NCI-H128 (cell line): Measurements from ENCODE around the gene TGFB1I1.

Experiments used
- DNase-seq: peaks from one replicate; lab custom pipeline; 2025; ENCODE audit not compliant: unreplicated experiment; lab: John Stamatoyannopoulos, UW

Gene TGFB1I1

GRCh38 chr16:31451681-31452351 lies 20.1 kb upstream of the TGFB1I1 start:
- no peak for DNase-seq

GRCh38 chr16:31452631-31453106 lies 19.3 kb upstream of the TGFB1I1 start:
- DNase-seq = no peak

- no peak for DNase-seq
These were observed 18.4 kb upstream of the TGFB1I1 start for GRCh38 chr16:31453255-31454204.

GRCh38 chr16:31455601-31456314 lies 16.2 kb upstream of the TGFB1I1 start:
- DNase-seq = no peak

- no peak for DNase-seq
These were observed 15.0 kb upstream of the TGFB1I1 start for GRCh38 chr16:31456988-31457360.

GRCh38 chr16:31458073-31458843 lies 13.7 kb upstream of the TGFB1I1 start:
- DNase-seq = no peak

- DNase-seq = peak; percentile 81
These were observed 12.9 kb upstream of the TGFB1I1 start, which contains the start of gene ARMC5 for GRCh38 chr16:31458844-31459686. Gene ARMC5 (plus strand): TSS chr16:31459501. CDS start chr16:31459525, 24 bp downstream.

- peak; percentile 95 for DNase-seq
These were observed 12.0 kb upstream of the TGFB1I1 start for GRCh38 chr16:31459687-31460581.

GRCh38 chr16:31460582-31461002 lies 11.4 kb upstream of the TGFB1I1 start:
- no peak for DNase-seq

- DNase-seq = no peak
These were observed 10.6 kb upstream of the TGFB1I1 start for GRCh38 chr16:31461201-31461920.

- DNase-seq = no peak
These were observed 9.8 kb upstream of the TGFB1I1 start for GRCh38 chr16:31461921-31462804.

GRCh38 chr16:31464348-31464769 lies 7.6 kb upstream of the TGFB1I1 start:
- no peak for DNase-seq

GRCh38 chr16:31464781-31465260 lies 7.1 kb upstream of the TGFB1I1 start:
- DNase-seq = no peak

GRCh38 chr16:31465788-31466370 lies 6.1 kb upstream of the TGFB1I1 start:
- no peak for DNase-seq

- no peak for DNase-seq
These were observed 5.5 kb upstream of the TGFB1I1 start for GRCh38 chr16:31466381-31466841.

- DNase-seq = no peak
These were observed 4.7 kb upstream of the TGFB1I1 start for GRCh38 chr16:31467151-31467773.
